Renal pelvis (tissue), 4 donors: Measurements from ENCODE around the gene CALD1. TPM values are rescaled to one million over a fixed set of nuclear protein-coding genes. Genes with fewer than 3 reads are reported as not detected.
"Not testable (repeated sequence)": the region's sequence is repeated elsewhere in the genome, so short reads cannot be mapped to it uniquely, and the experiment has no call there.

Experiments
- DNase-seq: peaks from one replicate; pipeline ENCODE4 v3.0.0-alpha.2; 2013
- polyA plus RNA-seq, 3 donors: library from polyadenylated mRNA; unstranded; fragments of 120-200 nt; gene quantifications; one replicate each; pipeline ENCODE4 v1.2.1, GENCODE V29; 2013; ENCODE audit not compliant: insufficient read length in 3 of 3

The CALD1 gene
- polyA plus RNA-seq, 3 donors = 214 to 239 (median 215) TPM

GRCh38 chr7:134945691-134946090 is 166.3 kb downstream of the CALD1 start:
- DNase-seq = no peak

- DNase-seq = no peak
Measured at GRCh38 chr7:134946260-134946659, 166.8 kb downstream of the CALD1 start.

DNA sequence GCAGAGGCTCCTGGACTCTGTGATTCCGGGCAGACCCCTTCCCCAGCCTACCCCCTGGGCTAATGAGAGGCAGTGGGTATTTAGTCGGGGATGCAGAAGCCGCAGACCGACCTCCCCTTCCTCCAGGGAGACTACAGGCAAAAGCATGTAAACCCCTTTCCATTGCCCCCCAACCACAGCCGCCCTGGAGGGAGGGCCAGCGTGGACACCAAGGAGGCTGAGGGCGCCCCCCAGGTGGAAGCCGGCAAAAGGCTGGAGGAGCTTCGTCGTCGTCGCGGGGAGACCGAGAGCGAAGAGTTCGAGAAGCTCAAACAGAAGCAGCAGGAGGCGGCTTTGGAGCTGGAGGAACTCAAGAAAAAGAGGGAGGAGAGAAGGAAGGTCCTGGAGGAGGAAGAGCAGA is 167.9 kb downstream of the CALD1 start:
- no peak for DNase-seq

GRCh38 chr7:134947831-134948230 is 168.4 kb downstream of the CALD1 start:
- DNase-seq = no peak

DNA sequence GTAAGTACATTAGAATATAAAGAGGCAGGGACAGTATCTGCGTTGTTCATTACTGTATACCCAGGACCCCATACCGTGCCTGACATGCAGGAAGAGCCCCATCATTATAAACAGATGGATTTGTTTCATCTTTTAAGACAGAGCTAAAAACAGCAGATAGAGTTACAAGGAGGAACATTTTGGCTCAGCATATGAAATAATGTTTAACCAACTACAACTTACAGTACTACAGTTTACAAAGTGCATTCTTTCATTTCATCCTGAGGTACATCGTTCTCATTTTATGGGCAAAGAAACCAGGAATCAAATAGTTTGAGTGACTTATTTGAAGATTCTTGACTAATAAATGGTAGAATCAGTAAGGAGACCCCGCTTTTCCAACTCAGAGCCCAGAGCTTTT is 168.8 kb downstream of the CALD1 start:
- no peak for DNase-seq

GRCh38 chr7:134948736-134949135 is 169.3 kb downstream of the CALD1 start:
- DNase-seq = no peak

- no peak for DNase-seq
Measured at GRCh38 chr7:134949171-134949570, 169.7 kb downstream of the CALD1 start.

- DNase-seq = peak; percentile 23
Measured at GRCh38 chr7:134954197-134955082, 175.0 kb downstream of the CALD1 start.

DNA sequence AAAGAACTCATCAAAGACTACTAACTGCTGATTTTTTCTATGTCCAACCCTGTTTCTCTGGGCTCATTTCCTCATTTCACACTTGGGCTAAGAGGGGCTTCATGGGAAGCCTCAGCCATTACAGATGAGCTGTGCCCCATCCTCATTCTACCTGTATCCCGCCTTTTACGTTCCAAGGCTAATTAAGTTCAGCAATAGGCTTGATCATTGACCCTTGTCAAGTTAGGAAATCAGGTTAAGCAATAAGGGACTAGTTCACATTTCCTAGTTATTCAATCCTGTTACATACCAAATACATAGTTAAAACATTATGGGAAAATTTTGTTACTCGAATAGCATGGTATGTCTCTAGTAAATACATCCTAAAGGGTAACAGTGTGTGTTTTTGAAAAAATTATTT is 177.6 kb downstream of the CALD1 start:
- no peak for DNase-seq

DNA sequence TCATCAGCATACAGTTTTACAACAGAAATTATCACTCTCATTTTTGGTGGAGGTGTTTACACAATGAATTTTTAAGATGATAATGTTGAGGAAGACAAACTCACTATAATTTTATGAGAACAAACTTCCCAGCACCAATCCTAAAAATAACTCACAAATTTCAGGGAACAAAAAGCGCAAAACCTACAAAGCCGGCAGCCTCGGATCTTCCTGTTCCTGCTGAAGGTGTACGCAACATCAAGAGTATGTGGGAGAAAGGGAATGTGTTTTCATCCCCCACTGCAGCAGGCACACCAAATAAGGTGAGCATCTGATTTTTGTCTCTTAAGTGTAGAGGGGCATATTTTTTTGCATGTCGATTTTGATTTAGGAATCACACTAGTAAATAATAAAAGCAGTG is 180.4 kb downstream of the CALD1 start:
- DNase-seq = no peak

DNA sequence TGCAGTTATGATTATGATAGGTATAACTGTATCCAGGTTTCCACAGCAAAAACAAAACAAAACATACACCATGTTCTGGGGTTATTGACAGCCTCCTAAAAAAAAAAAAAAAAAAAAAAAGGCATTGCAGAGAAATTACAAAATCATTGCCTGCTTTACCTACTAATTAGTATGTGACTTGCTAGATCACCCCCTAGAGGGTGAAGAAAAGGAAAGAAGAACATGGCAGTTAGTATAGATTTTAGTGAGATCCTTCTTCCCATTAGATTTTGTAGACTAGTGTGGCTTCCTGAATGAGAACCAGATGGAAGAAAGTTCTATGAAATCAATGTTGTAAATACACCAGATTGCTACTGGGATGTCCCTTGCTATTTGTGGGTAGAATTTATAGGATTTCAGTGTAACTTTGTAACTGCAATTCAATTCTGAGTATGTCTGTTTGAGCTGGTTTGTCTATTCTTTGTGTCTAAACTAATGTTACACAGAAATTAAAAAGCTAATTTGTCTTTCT is 182.9 kb downstream of the CALD1 start:
- no peak for DNase-seq

DNA sequence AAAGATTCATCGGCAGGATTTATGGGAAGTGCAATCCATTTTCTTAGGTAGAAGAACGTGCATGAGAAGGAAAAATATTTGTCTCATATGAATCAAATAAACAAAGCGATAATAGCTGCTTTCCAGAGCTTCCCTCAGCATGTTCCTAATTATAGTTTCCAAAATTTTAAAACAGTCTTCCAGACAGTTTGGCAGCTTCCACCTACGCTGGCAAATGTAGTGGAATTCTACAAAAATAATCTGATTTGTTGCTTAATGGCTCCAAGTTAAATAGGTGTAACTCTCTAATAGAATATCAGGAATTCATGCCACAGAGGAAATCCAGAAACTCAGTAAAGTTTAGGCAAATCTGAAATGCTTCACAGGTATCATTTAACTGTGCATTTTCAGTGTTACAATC is 183.6 kb downstream of the CALD1 start:
- no peak for DNase-seq

DNA sequence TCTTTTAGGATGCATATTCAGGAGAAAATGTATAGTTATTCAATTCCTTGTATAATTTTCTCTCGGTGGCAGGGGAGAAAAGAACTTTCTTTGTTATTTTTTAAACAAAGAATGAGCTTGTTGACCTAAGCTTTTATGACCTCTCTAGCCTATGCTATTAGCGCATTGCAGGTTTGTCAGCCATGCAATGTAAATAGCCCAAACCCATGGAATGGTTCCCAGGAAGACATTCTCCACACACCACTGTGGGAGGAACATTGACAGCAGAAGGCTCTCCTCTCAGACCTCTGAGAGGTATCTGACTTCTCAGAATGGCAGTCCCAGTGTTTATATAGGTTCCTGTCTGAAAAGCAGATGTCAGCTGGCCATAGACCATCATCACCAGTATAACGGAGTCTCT is 187.3 kb downstream of the CALD1 start:
- no peak for DNase-seq

DNA sequence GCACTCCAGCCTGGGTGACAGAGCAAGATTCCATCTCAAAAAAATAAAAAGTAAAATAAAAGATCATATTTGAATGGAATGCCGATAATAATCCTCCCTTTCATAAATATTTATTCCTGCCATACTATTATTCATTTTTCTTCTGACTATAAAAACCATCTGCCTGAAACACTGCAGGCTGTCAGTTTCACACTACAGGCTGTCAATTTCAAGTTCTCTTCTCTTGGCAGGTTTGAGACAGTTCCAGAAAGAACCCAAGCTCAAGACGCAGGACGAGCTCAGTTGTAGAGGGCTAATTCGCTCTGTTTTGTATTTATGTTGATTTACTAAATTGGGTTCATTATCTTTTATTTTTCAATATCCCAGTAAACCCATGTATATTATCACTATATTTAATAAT is 188.7 kb downstream of the CALD1 start:
- no peak for DNase-seq

DNA sequence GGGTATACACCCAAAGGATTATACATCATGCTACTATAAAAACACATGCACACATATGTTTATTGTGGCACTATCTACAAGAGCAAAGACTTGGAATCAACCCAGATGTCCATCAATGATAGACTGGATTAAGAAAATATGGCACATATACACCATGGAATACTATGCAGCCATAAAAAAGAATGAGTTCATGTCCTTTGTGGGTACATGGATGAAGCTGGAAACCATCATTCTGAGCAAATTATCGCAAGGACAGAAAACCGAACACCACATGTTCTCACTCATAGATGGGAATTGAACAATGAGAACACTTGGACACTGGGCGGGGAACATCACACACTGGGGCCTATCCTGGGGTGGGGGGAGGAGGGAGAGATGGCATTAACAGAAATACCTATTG is 202.2 kb downstream of the CALD1 start:
- not testable (repeated sequence) for DNase-seq

- no peak for DNase-seq
Measured at GRCh38 chr7:134985894-134986362, 206.5 kb downstream of the CALD1 start.

GRCh38 chr7:134986363-134987251 is 207.2 kb downstream of the CALD1 start, which contains the start of gene AGBL3:
AGBL3 (plus strand) TSS chr7:134986508; CDS start chr7:134987934, 1,426 bp downstream.
- DNase-seq = peak; percentile 97

DNA sequence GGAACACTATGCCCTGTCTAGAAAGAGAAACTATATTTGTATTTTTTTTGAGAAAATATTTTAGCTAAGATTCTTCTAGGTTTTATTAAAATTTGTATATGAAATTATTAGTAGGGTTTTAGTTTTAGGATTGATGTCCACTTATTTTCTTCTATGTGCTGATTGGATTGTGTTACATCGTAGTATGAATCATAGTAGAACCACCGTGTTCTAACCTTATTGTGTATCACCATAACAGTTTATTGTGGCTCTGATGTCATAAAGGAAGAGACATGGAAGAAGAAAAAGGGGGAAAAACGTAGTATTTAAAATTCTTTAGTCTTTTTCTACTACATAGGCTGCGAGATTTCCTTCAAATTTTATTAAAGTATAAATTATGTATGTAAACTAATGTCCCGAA is 208.7 kb downstream of the CALD1 start:
- DNase-seq = no peak

- no peak for DNase-seq
Measured at GRCh38 chr7:134991469-134992339, 212.3 kb downstream of the CALD1 start.

DNA sequence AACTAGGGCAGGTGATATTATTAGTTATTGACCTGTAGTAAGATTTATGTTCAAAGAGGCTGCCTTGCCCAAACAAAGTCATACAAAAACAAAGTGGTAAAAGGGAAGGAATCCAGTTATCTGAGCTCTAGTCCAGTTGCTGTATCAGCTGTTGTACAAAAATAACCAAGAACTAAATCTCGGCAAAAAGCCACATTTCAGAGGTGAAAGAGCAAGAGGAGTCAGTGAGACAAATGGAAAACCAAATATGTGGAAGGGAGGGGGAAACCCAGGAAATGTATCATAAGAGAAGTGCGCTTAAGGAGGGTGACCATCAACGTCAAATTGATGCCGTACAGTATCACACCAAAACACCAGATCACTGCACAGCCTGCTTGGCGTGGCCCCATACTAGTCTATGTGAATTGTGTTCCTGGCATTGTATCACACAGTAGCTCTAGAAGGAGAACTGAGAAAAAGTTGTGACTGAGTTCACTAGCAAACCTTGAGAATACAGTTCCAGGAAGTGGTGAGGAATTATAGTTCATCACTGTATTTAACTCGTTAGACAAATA is 213.3 kb downstream of the CALD1 start:
- DNase-seq = no peak

- no peak for DNase-seq
Measured at GRCh38 chr7:134993877-134994456, 214.5 kb downstream of the CALD1 start.
